Activated B cell treated with CpG ODN at 0.5 μM for 24 hours (primary cell): ENCODE results near the gene TMEM135. TPM values are rescaled to one million over a fixed set of nuclear protein-coding genes. Genes with fewer than 3 reads are reported as not detected.
"Not testable (repeated sequence)": the region's sequence is repeated elsewhere in the genome, so short reads cannot be mapped to it uniquely, and the experiment has no call there.

Source experiments
- ATAC-seq: fragments of 200-7000 bp; cut with Tn5 transposase; one replicate; pipeline ENCODE4 v1.10.0; 2021; ENCODE audit warnings: low read depth, mild to moderate bottlenecking, moderate library complexity
- CTCF ChIA-PET: fragments of 350-600 bp; sonication (Branson Sonifier 250); formaldehyde crosslinking; loops from one replicate; lab custom pipeline; 2021; ENCODE audit warnings: antibody characterized with exemption; lab: Charles Lee
- POLR2A ChIA-PET: fragments of 350-600 bp; sonication (Branson Sonifier 250); formaldehyde crosslinking; loops from one replicate; lab custom pipeline; 2021; ENCODE audit warnings: antibody characterized with exemption; lab: Charles Lee
- DNase-seq: peaks from one replicate; pipeline ENCODE4 v3.0.0; 2022
- H3K27ac Mint-ChIP-seq: one replicate; pipeline ENCODE4 v1.8.0; 2020; ENCODE audit warnings: mixed read lengths
- H3K27me3 Mint-ChIP-seq: one replicate; pipeline ENCODE4 v1.8.0; 2021; ENCODE audit warnings: mixed read lengths
- H3K36me3 Mint-ChIP-seq: one replicate; pipeline ENCODE4 v1.8.0; 2021; ENCODE audit warnings: low read depth, mixed read lengths
- H3K4me1 Mint-ChIP-seq: one replicate; pipeline ENCODE4 v1.8.0; 2021; ENCODE audit warnings: mixed read lengths
- H3K4me3 Mint-ChIP-seq: one replicate; pipeline ENCODE4 v1.8.0; 2020; ENCODE audit warnings: mild to moderate bottlenecking, mixed read lengths
- H3K9me3 Mint-ChIP-seq: one replicate; pipeline ENCODE4 v1.8.0; 2020; ENCODE audit warnings: mixed read lengths
- CTCF ChIP-seq: fragments of 200-600 bp; IDR thresholded peaks from one replicate; pipeline ENCODE4 v1.8.0; 2022; ENCODE audit warnings: antibody characterized with exemption, mild to moderate bottlenecking
- intact Hi-C: fragments of 100-400 bp; cut with micrococcal nuclease; formaldehyde crosslinking; loops from one replicate; pipeline ENCODE4 v1.15.1; 2024
- total RNA-seq: library from RNA; stranded (reverse); gene quantifications from 2 replicates; pipeline ENCODE4 v1.2.3, GENCODE V29; 2022

TMEM135 gene
- total RNA-seq, 1 donor from 2014 or later: 10.1 TPM

- H3K27me3 Mint-ChIP-seq: no peaks in the 10 kb centered on the region
- no peak overlapping the region for H3K27ac Mint-ChIP-seq
- H3K4me1 Mint-ChIP-seq: peaks cover 3% of the 10 kb centered on the region
- intact Hi-C loops: no loop called here
- DNase-seq (no peak), ATAC-seq (no peak)
- ChIA-PET POLR2A (no interaction called here), CTCF (no interaction called here)
- H3K4me3 Mint-ChIP-seq: no peak overlapping the region
- no peak for TF ChIP-seq CTCF
- H3K9me3 Mint-ChIP-seq: peaks cover 9% of the 10 kb centered on the region
- H3K36me3 Mint-ChIP-seq: peaks cover 40% of the 10 kb centered on the region
Observed at GRCh38 chr11:87092567-87092966, 54.8 kb downstream of the TMEM135 start.

- TF ChIP-seq CTCF: no peak
- ChIA-PET POLR2A (no interaction called here), CTCF (interaction anchor here (0.7 to 1.2 kb wide), 4 partner anchors 9 to 103 kb away, joined by 3 to 6 read pairs (median 4); no protein-coding TSS in a partner anchor)
- H3K4me1 Mint-ChIP-seq: peaks cover 6% of the 10 kb centered on the region
- H3K9me3 Mint-ChIP-seq: peaks cover 2% of the 10 kb centered on the region
- H3K4me3 Mint-ChIP-seq: no peak overlapping the region
- peaks cover 34% of the 10 kb centered on the region for H3K36me3 Mint-ChIP-seq
- H3K27me3 Mint-ChIP-seq: no peaks in the 10 kb centered on the region
- DNase-seq: no peak
- ATAC-seq: peak; percentile 86
- intact Hi-C loops: loop anchor here (2.0 kb wide), 2 partner anchors 101 to 119 kb away; no protein-coding TSS in a partner anchor
- no peak overlapping the region for H3K27ac Mint-ChIP-seq
Observed at GRCh38 chr11:87097582-87097981, 59.8 kb downstream of the TMEM135 start.

GRCh38 chr11:87101956-87102580 is 64.3 kb downstream of the TMEM135 start:
- Mint-ChIP-seq H3K9me3 (no peaks in the 10 kb centered on the region), H3K4me3 (no peak overlapping the region), H3K36me3 (peaks cover 9% of the 10 kb centered on the region), H3K4me1 (peaks cover 6% of the 10 kb centered on the region), H3K27me3 (no peaks in the 10 kb centered on the region), H3K27ac (no peak overlapping the region)
- TF ChIP-seq CTCF: no peak
- ATAC-seq: no peak
- POLR2A ChIA-PET: no interaction called here
- intact Hi-C loops: no loop called here
- no peak for DNase-seq
- CTCF ChIA-PET: no interaction called here

GRCh38 chr11:87105826-87106225 is 68.1 kb downstream of the TMEM135 start:
- H3K4me1 Mint-ChIP-seq, ATAC-seq, POLR2A ChIA-PET, intact Hi-C loops, H3K4me3 Mint-ChIP-seq, H3K36me3 Mint-ChIP-seq, H3K27ac Mint-ChIP-seq, H3K9me3 Mint-ChIP-seq, CTCF ChIA-PET, DNase-seq, H3K27me3 Mint-ChIP-seq: not testable (repeated sequence)

GRCh38 chr11:87107379-87107778 is 69.6 kb downstream of the TMEM135 start:
- ATAC-seq, H3K27me3 Mint-ChIP-seq, H3K9me3 Mint-ChIP-seq, H3K4me3 Mint-ChIP-seq, intact Hi-C loops, H3K4me1 Mint-ChIP-seq, H3K27ac Mint-ChIP-seq, POLR2A ChIA-PET, H3K36me3 Mint-ChIP-seq, DNase-seq: not testable (repeated sequence)
- CTCF ChIA-PET: interaction anchor here (0.7 kb wide), 1 partner anchor 313 kb away, joined by 3 read pairs; no protein-coding TSS in a partner anchor

GRCh38 chr11:87110443-87111131 is 72.9 kb downstream of the TMEM135 start:
- H3K27ac Mint-ChIP-seq: no peak overlapping the region
- no peak overlapping the region for H3K4me3 Mint-ChIP-seq
- ChIA-PET CTCF (interaction anchor here (1.5 kb wide), 1 partner anchor 13 kb away, joined by 3 read pairs; no protein-coding TSS in a partner anchor), POLR2A (no interaction called here)
- intact Hi-C loops: no loop called here
- DNase-seq: no peak
- TF ChIP-seq CTCF: no peak
- no peaks in the 10 kb centered on the region for H3K9me3 Mint-ChIP-seq
- peaks cover 4% of the 10 kb centered on the region for H3K36me3 Mint-ChIP-seq
- ATAC-seq: no peak
- no peaks in the 10 kb centered on the region for H3K27me3 Mint-ChIP-seq
- H3K4me1 Mint-ChIP-seq: no peaks in the 10 kb centered on the region
